Fibroblast of lung (primary cell): ENCODE measurements around the gene OR7C1.

Source experiments
- CTCF ChIP-seq, 2 donors: IDR thresholded peaks in 1 of 2; conservative IDR thresholded peaks in 1 of 2; 1 replicate in 1 of 2; 2 replicates in 1 of 2; pipeline ENCODE4 v1.5.1; 2011 to 2012; ENCODE audit warnings: low read length in 2 of 2, control low read depth in 1 of 2, inconsistent platforms in 1 of 2, low read depth in 1 of 2, mild to moderate bottlenecking in 1 of 2
- EZH2 ChIP-seq: IDR thresholded peaks from 2 replicates; pipeline ENCODE4 v1.5.1; 2012; ENCODE audit warnings: low read length, control low read depth, mild to moderate bottlenecking; ENCODE audit errors: missing control alignments

GRCh38 chr19:14830702-14831101 lies 4.3 kb downstream of the OR7C1 start:
- TF ChIP-seq CTCF (conservative IDR thresholded peaks at IDR 0.05 in 1 of 2, IDR thresholded peaks at IDR 0.05 in 1 of 2; ENCODE audit: low read depth in 1 of 2, low read length in 2 of 2): no peak
- TF ChIP-seq EZH2: no peak
